Keratinocyte (primary cell): ENCODE measurements around the gene ENTHD1. TPM values are rescaled to one million over a fixed set of nuclear protein-coding genes. Genes with fewer than 3 reads are reported as not detected.

Experiments used
- DNase-seq: peaks from one replicate; pipeline ENCODE4 v3.0.0-alpha.2; 2011; ENCODE audit warnings: low read depth, missing footprints, low spot score
- FAIRE-seq: peaks from 2 replicates; lab custom pipeline; 2011; peaks lifted over from hg19 to GRCh38; lab: Jason Lieb, UNC
- H2AFZ ChIP-seq: 2 replicates; pipeline ENCODE4 v1.6.0; 2012; ENCODE audit warnings: low read length, control low read depth, inconsistent platforms; ENCODE audit not compliant: control insufficient read depth
- H3K27ac ChIP-seq: 2 replicates; pipeline ENCODE4 v1.5.1; 2011; ENCODE audit warnings: low read length; ENCODE audit not compliant: control insufficient read depth, insufficient read depth
- H3K27me3 ChIP-seq: 3 replicates; pipeline ENCODE4 v1.6.0; 2011; ENCODE audit warnings: low read length; ENCODE audit not compliant: control insufficient read depth, insufficient read depth; ENCODE audit errors: extremely low read depth
- H3K36me3 ChIP-seq, 2 experiments: 2 replicates in 1 of 2; 3 replicates in 1 of 2; pipeline ENCODE4 v1.5.1; 2011; ENCODE audit warnings: low read length in 2 of 2, mild to moderate bottlenecking in 1 of 2; ENCODE audit not compliant: control insufficient read depth in 2 of 2, insufficient read depth in 2 of 2; ENCODE audit errors: extremely low read depth in 1 of 2
- H3K4me1 ChIP-seq: 3 replicates; pipeline ENCODE4 v1.5.1; 2011; ENCODE audit warnings: low read length; ENCODE audit not compliant: control insufficient read depth, insufficient read depth; ENCODE audit errors: extremely low read depth
- H3K4me2 ChIP-seq: 3 replicates; pipeline ENCODE4 v1.6.0; 2011; ENCODE audit warnings: low read depth, low read length; ENCODE audit not compliant: control insufficient read depth, insufficient read depth; ENCODE audit errors: extremely low read depth
- H3K4me3 ChIP-seq, 3 experiments: fragments of 200-600 bp in 1 of 3; sonication (generic) in 1 of 3; 2 replicates in 2 of 3; 3 replicates in 1 of 3; pipeline ENCODE4 v1.5.1; 2011 to 2016; ENCODE audit warnings: low read length in 3 of 3, mild to moderate bottlenecking in 3 of 3, control low read depth in 2 of 3, inconsistent platforms in 1 of 3, low read depth in 1 of 3, mixed read lengths in 1 of 3, mixed run types in 1 of 3, moderate library complexity in 1 of 3; ENCODE audit not compliant: control insufficient read depth in 2 of 3, insufficient read depth in 2 of 3; ENCODE audit errors: extremely low read depth in 1 of 3
- H3K79me2 ChIP-seq: 2 replicates; pipeline ENCODE4 v1.6.0; 2012; ENCODE audit warnings: low read length; ENCODE audit not compliant: control insufficient read depth, insufficient read depth
- H3K9ac ChIP-seq: 3 replicates; pipeline ENCODE4 v1.6.0; 2011; ENCODE audit warnings: low read length; ENCODE audit not compliant: control insufficient read depth, insufficient read depth; ENCODE audit errors: extremely low read depth
- H3K9me1 ChIP-seq: 3 replicates; pipeline ENCODE4 v1.6.0; 2011; ENCODE audit warnings: low read length; ENCODE audit not compliant: control insufficient read depth, insufficient read depth; ENCODE audit errors: extremely low read depth
- H3K9me3 ChIP-seq: 2 replicates; pipeline ENCODE4 v1.5.1; 2012; ENCODE audit warnings: low read depth, low read length; ENCODE audit not compliant: control insufficient read depth
- H4K20me1 ChIP-seq: 3 replicates; pipeline ENCODE4 v1.6.0; 2011; ENCODE audit warnings: low read length; ENCODE audit not compliant: control insufficient read depth, insufficient read depth; ENCODE audit errors: extremely low read depth
- CTCF ChIP-seq, 3 experiments: IDR thresholded peaks in 1 of 3; conservative IDR thresholded peaks in 1 of 3; optimal IDR thresholded peaks in 1 of 3; 2 replicates in 2 of 3; 3 replicates in 1 of 3; pipeline versions ENCODE3 to v1.5.1; 2011; ENCODE audit warnings: low read length in 3 of 3, mild to moderate bottlenecking in 3 of 3, moderate library complexity in 2 of 3, control low read depth in 1 of 3, inconsistent platforms in 1 of 3; ENCODE audit not compliant: insufficient read depth in 2 of 3; ENCODE audit errors: extremely low read depth in 1 of 3
- EZH2 ChIP-seq: IDR thresholded peaks from one replicate; pipeline ENCODE4 v1.6.1; 2012; ENCODE audit warnings: inconsistent platforms, mild to moderate bottlenecking, low read length, moderate library complexity
- dilution Hi-C: fragments of 300-500 bp; cut with MboI; formaldehyde crosslinking; loops from one replicate; pipeline ENCODE4 v1.7.0; 2020; ENCODE audit warnings: low sequenced_read_pairs; ENCODE audit not compliant: extremely low pct_ligation_motif_present
- polyA plus RNA-seq, 5 experiments: library from polyadenylated mRNA; depleted of rRNA in 3 of 5; stranded (reverse) in 3 of 5; stranded (forward) in 1 of 5; unstranded in 1 of 5; fragments of >200 nt; gene quantifications; 1 replicate in 1 of 5; 2 replicates in 3 of 5; 3 replicates in 1 of 5; pipeline versions ENCODE4 v1.2.1 to v1.2.3, GENCODE V29; 2011 to 2012; ENCODE audit warnings: missing spikeins in 2 of 5, low read depth in 1 of 5, low replicate concordance in 1 of 5

The ENTHD1 gene
- polyA plus RNA-seq, 1 donor (not counting 4 experiments of a cell fraction or from before 2014, with no cell fraction given) = not detected

DNA sequence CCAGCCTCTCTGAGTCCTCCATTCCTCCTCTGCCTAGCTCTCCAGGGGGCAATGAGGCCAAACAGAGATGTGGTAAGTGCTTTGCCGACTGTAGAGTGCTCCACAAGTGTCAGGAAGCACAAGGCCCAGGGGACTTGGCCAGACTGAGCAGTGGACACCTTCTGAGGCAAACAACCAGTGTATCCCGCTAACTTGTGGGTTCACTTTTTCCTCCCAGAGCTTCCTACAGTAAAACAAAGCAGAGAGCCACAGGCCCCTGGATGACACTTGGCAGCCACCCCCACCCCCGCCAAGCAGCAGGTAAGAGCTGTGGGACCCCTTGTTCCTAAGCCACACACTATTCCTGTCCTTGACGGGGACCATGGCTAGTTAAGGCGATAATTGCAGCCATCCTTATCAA is 162.1 kb downstream of the ENTHD1 start:
- Histone ChIP-seq H3K79me2 (no peaks in the 10 kb centered on the region), H3K9ac (no peak overlapping the region), H2AFZ (no peak overlapping the region), H3K36me3 (no peaks in the 10 kb centered on the region), H4K20me1 (no peaks in the 10 kb centered on the region), H3K27ac (no peak overlapping the region), H3K9me1 (no peaks in the 10 kb centered on the region), H3K4me1 (no peaks in the 10 kb centered on the region), H3K4me3 (no peak overlapping the region), H3K4me2 (no peak overlapping the region), H3K9me3 (no peaks in the 10 kb centered on the region), H3K27me3 (peaks cover 4% of the 10 kb centered on the region)
- DNase-seq (no peak), FAIRE-seq (no peak)
- dilution Hi-C loops = no loop called here
- TF ChIP-seq EZH2 (no peak), CTCF (optimal IDR thresholded peaks at IDR 0.05 in 1 of 3, IDR thresholded peaks at IDR 0.05 in 1 of 3, conservative IDR thresholded peaks at IDR 0.05 in 1 of 3; ENCODE audit: extremely low read depth in 1 of 3, insufficient read depth in 2 of 3, low read length in 3 of 3) (no peak)

GRCh38 chr22:39729141-39729934 is 164.2 kb downstream of the ENTHD1 start:
- Histone ChIP-seq H3K27ac (no peak overlapping the region), H4K20me1 (no peaks in the 10 kb centered on the region), H3K79me2 (no peaks in the 10 kb centered on the region), H3K9me3 (no peaks in the 10 kb centered on the region), H3K36me3 (no peaks in the 10 kb centered on the region), H3K4me1 (no peaks in the 10 kb centered on the region), H3K9ac (no peak overlapping the region), H3K4me3 (no peak overlapping the region), H2AFZ (no peak overlapping the region), H3K4me2 (no peak overlapping the region), H3K9me1 (no peaks in the 10 kb centered on the region), H3K27me3 (peaks cover 4% of the 10 kb centered on the region)
- no peak for FAIRE-seq
- DNase-seq = no peak
- no peak for TF ChIP-seq EZH2
- TF ChIP-seq CTCF (optimal IDR thresholded peaks at IDR 0.05 in 1 of 3, IDR thresholded peaks at IDR 0.05 in 1 of 3, conservative IDR thresholded peaks at IDR 0.05 in 1 of 3; ENCODE audit: extremely low read depth in 1 of 3, insufficient read depth in 2 of 3, low read length in 3 of 3) = no peak
- dilution Hi-C loops = no loop called here
